NT2/D1 (cell line): ENCODE results near the gene ITPR2.
A peak's percentile ranks its signal among the peaks of the same experiment; 100 is the strongest.

Experiments used
- DNase-seq: peaks from one replicate; pipeline ENCODE4 v3.0.0-alpha.2; 2011; ENCODE audit warnings: low read depth, low spot score
- H3K27me3 ChIP-seq: 2 replicates; pipeline ENCODE4 v1.6.0; 2011; ENCODE audit warnings: mild to moderate bottlenecking; ENCODE audit not compliant: insufficient read length, insufficient read depth
- H3K36me3 ChIP-seq: 2 replicates; pipeline ENCODE4 v1.6.1; 2011; ENCODE audit warnings: mild to moderate bottlenecking, low read length, mixed read lengths; ENCODE audit not compliant: insufficient read depth, insufficient read length
- H3K4me1 ChIP-seq: 2 replicates; pipeline ENCODE4 v1.5.1; 2011; ENCODE audit not compliant: insufficient read depth, insufficient read length
- H3K4me3 ChIP-seq: 2 replicates; pipeline ENCODE4 v1.5.1; 2011; ENCODE audit warnings: low read depth; ENCODE audit not compliant: insufficient read length
- H3K9ac ChIP-seq: 2 replicates; pipeline ENCODE4 v1.6.0; 2011; ENCODE audit warnings: low read depth; ENCODE audit not compliant: insufficient read length
- H3K9me3 ChIP-seq: 2 replicates; pipeline ENCODE4 v1.5.1; 2011; ENCODE audit warnings: mild to moderate bottlenecking, low read length; ENCODE audit not compliant: insufficient read depth
- SUZ12 ChIP-seq: IDR thresholded peaks from 2 replicates; pipeline ENCODE4 v1.6.1; 2011; ENCODE audit not compliant: insufficient read length, insufficient read depth; ENCODE audit errors: extremely low read depth
- YY1 ChIP-seq: IDR thresholded peaks from 2 replicates; pipeline ENCODE4 v1.6.1; 2011; ENCODE audit not compliant: insufficient read length, insufficient read depth
- ZNF274 ChIP-seq: IDR thresholded peaks from 2 replicates; pipeline ENCODE4 v1.6.1; 2011; ENCODE audit warnings: mild to moderate bottlenecking, low read depth, low read length

ITPR2 gene

GRCh38 chr12:26627335-26627734 is 205.7 kb downstream of the ITPR2 start:
- no peak for DNase-seq
- TF ChIP-seq ZNF274, result no peak
- no peak for TF ChIP-seq YY1
- no peak for TF ChIP-seq SUZ12

GRCh38 chr12:26623136-26623535 is 209.9 kb downstream of the ITPR2 start:
- no peak for DNase-seq
- Histone ChIP-seq H3K36me3 (peaks cover 3% of the 10 kb centered on the region), H3K9me3 (no peaks in the 10 kb centered on the region), H3K27me3 (no peaks in the 10 kb centered on the region), H3K9ac (no peak overlapping the region), H3K4me3 (no peak overlapping the region), H3K4me1 (no peaks in the 10 kb centered on the region)
- TF ChIP-seq YY1, result no peak
- no peak for TF ChIP-seq ZNF274

More at GRCh38 chr12:26627335-26627734, 205.7 kb downstream of the ITPR2 start:
- no peaks in the 10 kb centered on the region for H3K4me1 ChIP-seq
- H3K36me3 ChIP-seq, result no peaks in the 10 kb centered on the region
- no peak overlapping the region for H3K4me3 ChIP-seq
- H3K9me3 ChIP-seq, result no peaks in the 10 kb centered on the region
- no peak overlapping the region for H3K9ac ChIP-seq
- H3K27me3 ChIP-seq, result no peaks in the 10 kb centered on the region

GRCh38 chr12:26622601-26623000 is 210.4 kb downstream of the ITPR2 start:
- no peak for DNase-seq
- TF ChIP-seq SUZ12 (no peak), YY1 (no peak), ZNF274 (no peak)
- no peaks in the 10 kb centered on the region for H3K4me1 ChIP-seq
- no peak overlapping the region for H3K4me3 ChIP-seq
- no peaks in the 10 kb centered on the region for H3K27me3 ChIP-seq
- no peak overlapping the region for H3K9ac ChIP-seq
- peaks cover 3% of the 10 kb centered on the region for H3K36me3 ChIP-seq
- H3K9me3 ChIP-seq, result no peaks in the 10 kb centered on the region

- no peak for DNase-seq
- no peak for TF ChIP-seq YY1
- TF ChIP-seq ZNF274, result no peak
- no peak for TF ChIP-seq SUZ12
- no peaks in the 10 kb centered on the region for H3K9me3 ChIP-seq
- H3K36me3 ChIP-seq, result peaks cover 3% of the 10 kb centered on the region
- H3K27me3 ChIP-seq, result no peaks in the 10 kb centered on the region
- H3K4me1 ChIP-seq, result no peaks in the 10 kb centered on the region
- no peak overlapping the region for H3K9ac ChIP-seq
- H3K4me3 ChIP-seq, result no peak overlapping the region
These were observed 211.1 kb downstream of the ITPR2 start for GRCh38 chr12:26621932-26622331.

- TF ChIP-seq SUZ12 (no peak), YY1 (no peak), ZNF274 (no peak)
- no peak overlapping the region for H3K4me3 ChIP-seq
- H3K27me3 ChIP-seq, result no peaks in the 10 kb centered on the region
- H3K36me3 ChIP-seq, result peaks cover 3% of the 10 kb centered on the region
- no peak overlapping the region for H3K9ac ChIP-seq
- H3K4me1 ChIP-seq, result no peaks in the 10 kb centered on the region
- DNase-seq, result no peak
- H3K9me3 ChIP-seq, result no peaks in the 10 kb centered on the region
These were observed 212.1 kb downstream of the ITPR2 start for GRCh38 chr12:26620907-26621306.

- no peak overlapping the region for H3K9ac ChIP-seq
- H3K9me3 ChIP-seq, result no peaks in the 10 kb centered on the region
- DNase-seq, result no peak
- TF ChIP-seq ZNF274 (no peak), SUZ12 (no peak), YY1 (no peak)
- no peaks in the 10 kb centered on the region for H3K4me1 ChIP-seq
- peaks cover 3% of the 10 kb centered on the region for H3K36me3 ChIP-seq
- H3K4me3 ChIP-seq, result no peak overlapping the region
- no peaks in the 10 kb centered on the region for H3K27me3 ChIP-seq
These were observed 215.5 kb downstream of the ITPR2 start for GRCh38 chr12:26617513-26617912.

GRCh38 chr12:26614011-26614616 is 218.9 kb downstream of the ITPR2 start:
- H3K9ac ChIP-seq, result no peak overlapping the region
- H3K4me3 ChIP-seq, result no peak overlapping the region
- TF ChIP-seq YY1 (no peak), SUZ12 (no peak), ZNF274 (no peak)
- H3K9me3 ChIP-seq, result no peaks in the 10 kb centered on the region
- DNase-seq, result peak; percentile 57
- H3K27me3 ChIP-seq, result no peaks in the 10 kb centered on the region
- no peaks in the 10 kb centered on the region for H3K36me3 ChIP-seq
- no peaks in the 10 kb centered on the region for H3K4me1 ChIP-seq
